Stimulated activated naive CD4-positive, alpha-beta T cell treated with Interleukin-2 at 50 U/mL for 16 hours (primary cell): ENCODE measurements around the gene SEMA7A.
"Not testable (repeated sequence)": the region's sequence is repeated elsewhere in the genome, so short reads cannot be mapped to it uniquely, and the experiment has no call there.

ENCODE experiments used
- DNase-seq: peaks from one replicate; lab custom pipeline; 2025; lab: John Stamatoyannopoulos, UW

SEMA7A gene, protein sequence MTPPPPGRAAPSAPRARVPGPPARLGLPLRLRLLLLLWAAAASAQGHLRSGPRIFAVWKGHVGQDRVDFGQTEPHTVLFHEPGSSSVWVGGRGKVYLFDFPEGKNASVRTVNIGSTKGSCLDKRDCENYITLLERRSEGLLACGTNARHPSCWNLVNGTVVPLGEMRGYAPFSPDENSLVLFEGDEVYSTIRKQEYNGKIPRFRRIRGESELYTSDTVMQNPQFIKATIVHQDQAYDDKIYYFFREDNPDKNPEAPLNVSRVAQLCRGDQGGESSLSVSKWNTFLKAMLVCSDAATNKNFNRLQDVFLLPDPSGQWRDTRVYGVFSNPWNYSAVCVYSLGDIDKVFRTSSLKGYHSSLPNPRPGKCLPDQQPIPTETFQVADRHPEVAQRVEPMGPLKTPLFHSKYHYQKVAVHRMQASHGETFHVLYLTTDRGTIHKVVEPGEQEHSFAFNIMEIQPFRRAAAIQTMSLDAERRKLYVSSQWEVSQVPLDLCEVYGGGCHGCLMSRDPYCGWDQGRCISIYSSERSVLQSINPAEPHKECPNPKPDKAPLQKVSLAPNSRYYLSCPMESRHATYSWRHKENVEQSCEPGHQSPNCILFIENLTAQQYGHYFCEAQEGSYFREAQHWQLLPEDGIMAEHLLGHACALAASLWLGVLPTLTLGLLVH

DNA sequence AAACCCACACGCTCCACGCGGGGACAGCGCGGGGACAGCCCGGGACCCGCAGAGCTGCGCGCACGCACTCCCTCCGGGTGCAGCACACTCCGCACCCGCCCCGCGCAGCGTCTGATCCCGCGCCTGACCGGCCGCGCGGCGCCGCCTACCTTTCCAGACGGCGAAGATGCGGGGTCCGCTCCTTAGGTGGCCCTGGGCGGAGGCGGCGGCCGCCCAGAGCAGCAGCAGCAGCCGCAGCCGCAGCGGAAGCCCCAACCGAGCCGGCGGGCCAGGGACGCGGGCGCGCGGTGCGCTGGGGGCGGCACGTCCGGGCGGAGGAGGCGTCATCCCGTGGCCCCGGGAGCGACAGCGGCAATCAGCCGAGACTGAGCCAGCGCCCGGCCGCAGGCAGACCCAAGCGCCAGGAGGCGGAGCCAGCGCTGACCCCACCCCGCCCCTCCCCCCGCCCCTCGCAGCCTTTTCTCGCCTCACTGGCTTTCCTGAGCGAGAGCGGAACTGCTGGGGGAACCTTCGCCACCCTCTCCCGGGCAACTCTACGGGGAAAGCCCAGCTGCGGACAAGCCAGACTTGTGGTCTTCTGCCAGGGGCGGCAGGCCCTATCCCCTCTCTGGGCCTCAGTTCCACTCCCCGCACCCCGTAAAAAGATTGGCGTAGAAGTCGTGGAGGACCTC lies at the start of gene SEMA7A:
Gene SEMA7A (minus strand): TSS at position 367 of the 671 bp plus-strand sequence. CDS start 40 bp downstream, at position 327.
- peak; percentile 80 for DNase-seq

- DNase-seq = no peak
Measured at GRCh38 chr15:74482661-74483060, 48.9 kb upstream of the SEMA7A start.

DNA sequence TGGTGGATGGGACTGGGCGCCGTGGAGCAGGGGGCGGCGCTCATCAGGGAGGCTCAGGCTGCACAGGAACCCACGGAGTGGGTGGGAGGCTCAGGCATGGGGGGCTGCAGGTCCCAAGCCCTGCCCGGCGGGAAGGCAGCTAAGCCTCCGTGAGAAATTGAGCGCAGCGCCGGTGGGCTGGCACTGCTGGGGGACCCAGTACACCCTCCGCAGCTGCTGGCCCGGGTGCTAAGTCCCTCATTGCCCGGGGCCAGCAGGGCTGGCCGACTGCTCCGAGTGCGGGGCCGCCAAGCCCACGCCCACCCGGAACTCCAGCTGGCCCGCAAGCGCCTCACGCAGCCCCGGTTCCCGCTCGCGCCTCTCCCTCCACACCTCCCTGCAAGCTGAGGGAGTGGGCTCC lies 46.6 kb upstream of the SEMA7A start:
- not testable (repeated sequence) for DNase-seq

DNA sequence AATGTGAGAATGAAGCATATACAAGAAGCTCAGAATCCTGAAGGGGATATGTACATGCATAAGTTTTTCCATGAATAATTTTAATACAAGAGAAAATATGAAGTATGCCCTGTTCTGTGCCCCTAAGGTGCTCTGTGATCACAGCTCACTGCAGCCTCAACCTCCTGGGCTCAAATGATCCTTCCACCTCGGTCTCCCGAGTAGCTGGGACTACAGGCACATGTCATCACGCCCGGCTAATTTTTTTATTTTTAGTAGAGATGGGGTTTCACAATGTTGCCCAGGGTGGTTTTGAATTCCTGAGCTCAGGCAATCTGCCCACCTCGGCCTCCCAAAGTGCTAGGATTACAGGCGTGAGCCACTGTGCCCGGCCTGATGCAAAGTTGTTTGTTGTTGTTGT lies 37.9 kb upstream of the SEMA7A start:
- DNase-seq = not testable (repeated sequence)

DNA sequence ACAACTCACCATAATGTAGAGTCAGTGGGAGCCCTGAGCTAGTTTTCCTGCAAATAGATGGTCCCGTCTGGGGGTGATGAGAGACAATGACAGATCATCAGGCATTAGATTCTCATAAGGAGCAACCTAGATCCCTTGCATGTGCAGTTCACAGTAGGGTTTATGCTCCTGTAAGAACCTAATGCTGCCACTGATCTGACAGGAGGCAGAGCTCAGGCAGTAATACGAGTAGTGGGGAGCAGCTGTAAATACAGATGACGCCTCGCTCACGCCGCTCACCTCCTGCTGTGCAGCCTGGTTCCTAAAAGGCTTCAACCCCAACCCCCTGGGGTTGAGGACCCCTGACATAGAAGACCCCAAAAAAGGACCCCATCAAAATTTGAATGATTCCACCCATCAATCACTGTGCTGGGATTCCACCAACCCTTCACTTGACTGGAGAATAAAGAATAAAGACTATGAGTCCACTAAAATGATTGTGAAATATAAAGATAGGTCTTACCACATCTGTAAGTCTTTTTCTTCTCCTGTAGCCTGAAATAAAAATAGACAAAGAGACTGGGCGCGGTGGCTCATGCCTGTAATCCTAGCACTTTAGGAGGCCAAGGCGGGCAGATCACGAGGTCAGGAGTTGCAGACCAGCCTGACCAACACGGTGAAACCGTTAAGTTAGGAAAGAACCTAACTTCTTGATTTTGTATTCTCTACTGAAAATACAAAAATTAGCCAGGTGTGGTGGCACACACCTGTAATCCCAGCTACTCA lies 37.1 kb upstream of the SEMA7A start:
- no peak for DNase-seq

DNA sequence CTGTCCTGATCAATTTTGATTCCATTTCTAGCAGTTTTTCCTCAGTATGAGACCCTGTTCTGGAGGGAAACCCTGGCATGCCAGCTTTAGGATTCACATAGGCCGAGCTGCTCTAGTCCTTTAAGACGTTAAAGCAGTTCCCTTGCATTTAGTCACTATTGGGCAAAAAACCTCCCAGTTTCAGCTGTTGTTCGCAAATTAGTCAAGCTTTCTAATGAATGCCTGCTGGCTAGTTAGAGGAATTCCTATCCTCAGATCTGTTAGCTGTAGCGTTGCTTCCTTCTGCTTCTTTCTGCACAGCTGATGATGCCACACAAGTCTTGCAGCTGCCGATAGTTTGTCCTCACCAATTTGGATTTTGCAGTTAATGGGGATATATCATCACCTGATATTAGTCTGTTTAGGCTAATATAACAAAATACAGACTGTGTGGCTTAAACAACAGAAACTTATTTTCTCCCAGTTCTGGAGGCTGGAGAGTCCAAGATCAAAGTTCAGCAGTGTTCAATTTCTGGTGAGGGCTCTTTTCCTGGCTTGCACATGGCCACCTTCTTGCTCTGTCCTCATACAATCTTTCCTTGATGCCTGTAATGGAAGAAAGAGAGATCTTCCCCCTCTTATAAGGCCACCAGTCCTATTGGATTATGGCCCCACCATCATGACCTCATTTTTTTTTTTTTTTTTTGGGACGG lies 34.7 kb upstream of the SEMA7A start:
- DNase-seq = no peak

GRCh38 chr15:74466570-74466969 lies 32.8 kb upstream of the SEMA7A start:
- DNase-seq = no peak

GRCh38 chr15:74464897-74465296 lies 31.1 kb upstream of the SEMA7A start:
- no peak for DNase-seq

DNA sequence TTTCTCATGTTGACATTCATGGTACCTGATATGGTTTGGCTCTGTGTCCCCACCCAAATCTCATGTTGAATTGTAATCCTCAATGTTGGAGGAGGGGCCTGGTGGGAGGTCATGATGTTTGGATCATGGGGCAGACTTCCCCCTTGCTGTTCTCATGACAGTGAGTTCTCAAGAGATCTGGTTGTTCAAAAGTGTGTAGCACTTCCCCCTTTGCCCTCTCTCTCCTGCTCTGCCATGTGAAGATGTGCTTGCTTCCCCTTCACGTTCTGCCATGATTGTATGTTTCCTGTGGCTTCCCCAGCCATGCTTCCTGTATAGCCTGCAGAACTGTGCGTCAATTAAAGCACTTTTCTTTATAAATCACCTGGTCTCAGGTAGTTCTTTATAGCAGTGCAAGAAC lies 30.5 kb upstream of the SEMA7A start:
- DNase-seq = no peak

DNA sequence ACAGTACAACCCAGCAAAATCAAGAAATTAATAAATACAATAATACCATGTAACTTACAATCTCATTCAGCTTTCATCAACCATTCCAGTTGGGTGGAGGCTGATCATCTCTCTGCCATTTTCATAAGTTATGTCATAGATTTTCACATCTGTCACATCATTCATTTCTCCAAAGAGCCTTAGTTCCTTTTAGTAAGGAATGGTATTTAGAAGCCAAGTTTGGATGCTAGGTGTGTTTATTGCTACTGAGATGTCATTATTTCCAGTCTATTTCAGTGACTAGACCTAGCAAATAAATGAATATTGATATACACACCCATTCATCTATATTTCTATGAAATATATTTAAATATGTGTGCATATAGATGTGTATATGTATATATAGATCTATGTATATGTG lies 29.9 kb upstream of the SEMA7A start:
- DNase-seq = no peak

DNA sequence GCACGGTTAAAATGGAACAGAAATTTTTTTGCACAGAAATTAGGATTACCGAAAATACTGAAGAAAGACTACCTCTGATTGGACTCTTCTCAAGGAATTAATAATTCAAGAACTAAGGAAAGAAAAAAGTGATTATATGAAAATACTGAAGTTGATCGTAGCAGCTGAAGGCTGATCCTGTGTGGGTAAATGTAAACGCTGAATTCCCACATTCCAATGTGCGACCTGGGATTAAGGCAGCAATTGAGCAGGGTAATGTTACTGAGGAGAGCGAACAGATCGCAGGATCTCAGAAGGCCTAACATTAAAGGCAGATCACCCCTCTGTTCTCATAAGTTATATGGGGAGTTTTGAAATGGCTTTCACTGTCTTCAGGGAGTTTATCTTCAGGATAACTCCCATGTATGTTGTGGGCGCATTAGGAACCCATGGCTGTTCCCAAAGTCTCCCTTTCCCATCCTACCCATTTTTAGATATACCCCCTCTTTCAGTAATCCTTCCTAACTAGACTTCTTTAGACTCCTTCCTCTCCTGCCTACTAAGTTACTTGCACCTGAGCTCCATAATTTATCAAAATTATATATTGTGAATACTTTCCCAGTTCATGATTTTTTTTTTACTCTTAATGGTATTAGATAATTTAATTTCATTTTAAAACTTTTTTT lies 28.2 kb upstream of the SEMA7A start:
- DNase-seq = no peak

DNA sequence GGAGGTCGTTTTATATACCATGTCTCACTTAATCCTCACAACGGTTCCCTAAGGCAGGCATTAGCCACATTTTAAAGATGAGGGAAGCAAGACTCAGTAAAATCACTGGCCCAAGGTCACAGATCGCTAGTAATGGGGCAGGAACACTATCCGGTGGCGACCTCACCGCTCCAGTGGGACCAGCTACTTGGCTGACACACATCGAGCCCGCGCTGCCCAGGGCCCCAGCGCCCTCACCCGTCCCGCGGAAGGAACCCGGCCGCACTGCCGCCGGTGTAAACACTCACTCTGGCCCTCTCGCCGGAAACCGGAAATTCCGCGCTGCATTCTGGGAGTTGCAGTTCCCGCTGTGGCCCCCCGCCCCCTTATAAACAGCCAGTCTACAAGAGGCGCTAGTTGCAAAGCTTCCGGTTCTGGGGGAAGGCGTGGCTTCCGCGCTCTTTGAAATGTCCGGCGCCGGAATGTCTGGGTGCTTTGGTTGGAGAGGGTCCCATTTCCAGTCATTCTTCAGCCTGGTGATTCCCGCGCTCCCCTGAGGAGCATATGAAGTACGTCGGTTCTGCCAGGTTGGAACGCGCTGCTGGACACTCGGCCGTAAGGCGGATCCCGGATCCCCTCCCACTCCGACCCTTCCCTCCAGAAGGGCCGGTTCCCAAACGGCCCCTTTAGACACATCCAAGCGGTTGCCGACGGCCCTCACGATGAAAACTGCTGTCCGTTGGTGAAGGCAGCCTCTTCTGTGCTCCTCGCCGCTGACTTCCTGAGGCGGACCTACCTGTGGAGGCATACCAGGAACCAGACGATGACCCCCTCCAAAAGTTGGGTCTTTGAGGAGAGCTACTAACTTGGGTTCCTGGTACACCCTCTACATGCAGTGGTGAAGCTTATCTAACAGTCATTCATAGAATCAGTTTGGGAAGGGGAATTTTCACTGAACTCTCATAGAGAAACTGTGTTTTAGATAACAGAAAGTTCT lies 27.4 kb upstream of the SEMA7A start, which contains the start of gene UBL7:
Gene UBL7 (minus strand): TSS at position 290 of the 976 bp plus-strand sequence. CDS start 2,293 bp downstream, outside the sequence.
- DNase-seq = peak; percentile 98

DNA sequence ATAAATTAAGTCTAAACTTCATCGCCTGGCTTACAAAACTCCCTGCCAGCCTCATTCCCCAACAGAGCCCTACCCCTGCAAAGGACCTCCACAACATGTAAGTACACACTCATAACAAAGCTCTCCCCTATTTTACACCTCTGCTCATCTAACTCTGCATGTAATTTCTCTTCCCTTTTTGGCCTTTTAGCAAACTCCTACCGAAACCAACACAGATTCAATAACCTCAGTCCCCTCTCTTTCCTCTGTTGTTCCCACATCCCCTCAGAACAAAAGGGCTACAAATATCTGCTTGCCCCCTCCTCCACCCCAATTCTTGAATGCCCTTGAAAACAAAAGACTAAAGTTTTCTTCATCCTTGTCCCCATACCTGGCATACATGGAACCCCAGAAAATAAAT lies 26.5 kb upstream of the SEMA7A start:
- no peak for DNase-seq

- not testable (repeated sequence) for DNase-seq
Measured at GRCh38 chr15:74459798-74460197, 26.0 kb upstream of the SEMA7A start.

DNA sequence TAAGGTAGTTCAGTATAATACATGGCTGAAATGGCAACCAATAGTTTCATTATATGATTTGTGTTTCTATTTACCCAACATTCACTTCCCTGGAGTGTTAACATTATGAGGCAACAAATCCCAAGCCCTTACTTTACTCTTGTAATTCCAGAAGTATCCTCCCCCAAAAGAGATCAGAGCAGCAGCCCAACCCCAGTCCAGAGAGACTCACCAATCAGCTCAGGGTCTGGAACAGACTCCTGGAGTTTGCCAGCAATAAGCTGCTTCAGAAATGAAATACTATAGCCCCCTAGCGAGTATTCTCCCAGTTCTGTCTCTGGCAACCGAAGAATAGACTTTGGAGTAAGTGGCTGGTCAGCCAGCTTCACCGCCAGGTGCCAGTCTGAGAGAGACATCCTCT lies 24.7 kb upstream of the SEMA7A start:
- DNase-seq = no peak

- not testable (repeated sequence) for DNase-seq
Measured at GRCh38 chr15:74457036-74457435, 23.3 kb upstream of the SEMA7A start.

DNA sequence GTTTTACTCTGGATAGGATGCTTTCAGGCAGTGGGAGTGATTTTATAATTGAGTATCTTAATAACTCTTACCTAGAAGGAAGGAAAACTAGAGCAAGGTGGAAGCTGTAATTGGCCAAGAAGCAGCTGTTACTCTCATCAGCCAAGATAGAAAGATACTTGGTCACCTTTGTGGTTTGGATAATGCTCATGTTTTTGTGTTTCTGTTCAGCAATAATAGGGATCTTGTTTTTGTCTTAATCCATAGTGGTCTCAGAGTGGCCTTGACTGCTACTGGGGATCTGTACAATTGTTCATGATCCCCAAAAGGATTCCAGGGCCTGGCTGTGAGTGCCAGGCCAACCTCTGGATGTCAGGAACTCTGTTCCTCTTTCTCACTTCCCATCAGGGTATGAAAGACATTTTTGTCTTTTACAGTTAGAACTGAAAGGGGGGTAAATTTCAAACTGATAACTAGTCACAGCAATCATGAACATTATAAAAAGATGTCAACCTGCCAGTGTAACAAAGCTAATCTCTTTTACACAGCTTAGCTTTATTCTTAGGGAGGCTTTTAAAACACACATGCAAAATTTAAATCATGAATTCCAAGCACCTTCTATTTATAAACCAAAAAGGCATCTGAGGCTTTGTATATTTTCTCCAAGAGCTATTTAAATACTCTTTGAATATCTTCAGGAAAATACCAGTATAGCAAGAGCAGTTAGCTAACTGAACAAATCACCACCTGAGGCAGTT lies 21.2 kb upstream of the SEMA7A start:
- no peak for DNase-seq

- no peak for DNase-seq
Measured at GRCh38 chr15:74453925-74454763, 20.4 kb upstream of the SEMA7A start.
